RWPE2 (cell line): ENCODE data around the gene ATP8B3.
A peak's percentile ranks its signal among the peaks of the same experiment; 100 is the strongest.

Source experiments
- ATAC-seq: fragments of 200-7000 bp; cut with Tn5 transposase; 3 replicates; pipeline ENCODE4 v1.9.1; 2021; ENCODE audit warnings: low read depth
- DNase-seq: peaks from one replicate; pipeline ENCODE4 v3.0.0-alpha.2; 2020; ENCODE audit warnings: low spot score
- H3K27ac ChIP-seq: fragments of 450-650 bp; 2 replicates; pipeline ENCODE4 v1.5.1; 2017; ENCODE audit warnings: mild to moderate bottlenecking; ENCODE audit not compliant: poor library complexity, severe bottlenecking
- H3K27me3 ChIP-seq: fragments of 250-450 bp; sonication (Bioruptor Pico); 2 replicates; pipeline ENCODE4 v1.5.1; 2021; ENCODE audit warnings: mild to moderate bottlenecking, moderate library complexity; ENCODE audit not compliant: insufficient read depth, poor library complexity, severe bottlenecking
- H3K36me3 ChIP-seq: fragments of 250-450 bp; sonication (Bioruptor Pico); 2 replicates; pipeline ENCODE4 v1.5.1; 2020; ENCODE audit warnings: low read depth, mild to moderate bottlenecking, moderate library complexity
- H3K4me1 ChIP-seq: fragments of 250-450 bp; sonication (Bioruptor Pico); 2 replicates; pipeline ENCODE4 v1.5.1; 2021; ENCODE audit warnings: mild to moderate bottlenecking, moderate library complexity; ENCODE audit not compliant: insufficient read depth, poor library complexity, severe bottlenecking
- H3K4me3 ChIP-seq: fragments of 250-450 bp; sonication (Bioruptor Pico); 2 replicates; pipeline ENCODE4 v1.5.1; 2021; ENCODE audit warnings: mild to moderate bottlenecking, moderate library complexity; ENCODE audit not compliant: severe bottlenecking
- H3K9me3 ChIP-seq: fragments of 250-450 bp; sonication (Bioruptor Pico); 2 replicates; pipeline ENCODE4 v1.5.1; 2021; ENCODE audit warnings: mild to moderate bottlenecking, moderate library complexity; ENCODE audit not compliant: severe bottlenecking
- CTCF ChIP-seq: fragments of 450-650 bp; IDR thresholded peaks from one replicate; pipeline ENCODE4 v1.5.1; 2017; ENCODE audit warnings: mild to moderate bottlenecking, moderate library complexity; ENCODE audit not compliant: poor library complexity, severe bottlenecking

The ATP8B3 gene

GRCh38 chr19:1825909-1826556, 14.0 kb upstream of the ATP8B3 start:
- peak; percentile 76 for TF ChIP-seq CTCF
- Histone ChIP-seq H3K27me3 (no peaks in the 10 kb centered on the region), H3K4me1 (no peaks in the 10 kb centered on the region), H3K27ac (no peak overlapping the region), H3K9me3 (no peaks in the 10 kb centered on the region), H3K36me3 (peaks cover 35% of the 10 kb centered on the region), H3K4me3 (no peak overlapping the region)
- ATAC-seq (peak; percentile 77), DNase-seq (no peak)

GRCh38 chr19:1824252-1824622, 12.2 kb upstream of the ATP8B3 start:
- ATAC-seq (no peak), DNase-seq (no peak)
- H3K9me3 ChIP-seq, result no peaks in the 10 kb centered on the region
- TF ChIP-seq CTCF, result no peak
- H3K27me3 ChIP-seq, result no peaks in the 10 kb centered on the region
- no peaks in the 10 kb centered on the region for H3K4me1 ChIP-seq
- no peak overlapping the region for H3K27ac ChIP-seq
- peaks cover 37% of the 10 kb centered on the region for H3K36me3 ChIP-seq
- no peak overlapping the region for H3K4me3 ChIP-seq

DNA sequence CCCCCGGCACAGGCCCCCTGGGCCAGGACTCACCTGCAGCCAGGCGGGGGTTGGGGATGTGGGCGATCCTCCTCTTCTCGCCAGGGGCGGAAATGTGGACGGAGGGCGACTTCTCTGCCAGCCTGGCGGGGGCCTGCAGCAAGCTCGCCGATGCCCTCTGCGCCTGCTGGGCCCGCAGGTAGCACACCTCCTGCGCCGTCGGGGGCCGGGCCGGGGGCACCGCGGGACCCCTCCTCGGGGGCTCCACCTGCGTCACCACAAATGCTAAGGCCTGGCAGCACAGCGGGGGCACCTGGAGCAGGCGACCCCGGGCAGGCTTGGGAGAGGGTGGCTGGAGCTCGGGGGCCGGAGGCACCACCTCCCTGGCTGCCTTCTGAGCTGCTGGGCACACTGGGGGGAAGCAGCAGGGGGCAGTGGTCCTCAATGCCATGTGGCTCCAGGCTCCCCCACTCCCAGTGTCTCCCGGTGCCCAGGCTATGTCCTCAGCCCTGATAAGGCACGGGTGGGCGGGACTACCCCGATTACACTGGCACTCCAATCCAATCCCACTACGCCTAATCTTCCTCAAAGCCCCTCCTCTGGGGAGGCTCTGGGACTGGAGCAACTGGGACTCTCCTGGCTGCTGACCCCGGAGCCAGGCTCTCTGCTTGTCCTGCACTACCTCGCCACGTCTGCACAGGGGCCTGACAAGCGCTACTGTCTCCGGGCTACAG, 11.6 kb upstream of the ATP8B3 start:
- no peak for TF ChIP-seq CTCF
- H3K36me3 ChIP-seq, result peaks cover 40% of the 10 kb centered on the region

GRCh38 chr19:1823020-1823419, 10.9 kb upstream of the ATP8B3 start:
- H3K4me3 ChIP-seq, result no peak overlapping the region
- TF ChIP-seq CTCF, result no peak

More for the DNA sequence above, 11.6 kb upstream of the ATP8B3 start:
- H3K4me1 ChIP-seq, result no peaks in the 10 kb centered on the region
- H3K27me3 ChIP-seq, result no peaks in the 10 kb centered on the region
- no peak overlapping the region for H3K27ac ChIP-seq
- DNase-seq (no peak), ATAC-seq (no peak)
- no peak overlapping the region for H3K4me3 ChIP-seq
- H3K9me3 ChIP-seq, result no peaks in the 10 kb centered on the region

DNA sequence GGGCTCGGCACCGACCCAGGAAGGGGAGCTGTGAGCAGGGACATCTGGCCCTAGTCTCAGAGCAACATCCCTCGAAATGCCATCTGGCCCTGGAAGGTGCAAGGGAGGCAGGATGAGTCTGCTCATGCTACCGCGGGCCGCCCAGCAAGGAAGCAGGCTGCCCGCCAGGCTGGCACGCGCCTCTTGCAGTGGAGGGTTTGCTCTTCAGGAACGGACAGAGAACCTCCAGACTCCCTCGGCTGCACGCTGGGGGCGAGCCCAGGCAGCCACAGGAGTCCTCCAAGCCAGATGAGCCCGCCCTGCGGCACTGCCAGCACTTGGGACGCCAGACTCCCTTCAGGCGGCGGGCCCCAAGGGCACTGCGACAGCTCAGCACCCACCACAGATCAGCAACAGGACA, 10.1 kb upstream of the ATP8B3 start:
- Histone ChIP-seq H3K27me3 (no peaks in the 10 kb centered on the region), H3K4me1 (no peaks in the 10 kb centered on the region), H3K9me3 (no peaks in the 10 kb centered on the region), H3K36me3 (peaks cover 45% of the 10 kb centered on the region), H3K4me3 (no peak overlapping the region), H3K27ac (no peak overlapping the region)
- TF ChIP-seq CTCF, result no peak
- DNase-seq (no peak), ATAC-seq (no peak)

More at GRCh38 chr19:1823020-1823419, 10.9 kb upstream of the ATP8B3 start:
- Histone ChIP-seq H3K9me3 (no peaks in the 10 kb centered on the region), H3K27ac (no peak overlapping the region), H3K27me3 (no peaks in the 10 kb centered on the region), H3K36me3 (peaks cover 45% of the 10 kb centered on the region), H3K4me1 (no peaks in the 10 kb centered on the region)
- DNase-seq (no peak), ATAC-seq (no peak)
